ENCODE data around the gene SCG5. TPM values are rescaled to one million over a fixed set of nuclear protein-coding genes. Genes with fewer than 3 reads are reported as not detected.

The SCG5 gene
- total and polyA plus RNA-seq, 2 donors from 2014 or later: 1.3 to 1.6 TPM

DNA sequence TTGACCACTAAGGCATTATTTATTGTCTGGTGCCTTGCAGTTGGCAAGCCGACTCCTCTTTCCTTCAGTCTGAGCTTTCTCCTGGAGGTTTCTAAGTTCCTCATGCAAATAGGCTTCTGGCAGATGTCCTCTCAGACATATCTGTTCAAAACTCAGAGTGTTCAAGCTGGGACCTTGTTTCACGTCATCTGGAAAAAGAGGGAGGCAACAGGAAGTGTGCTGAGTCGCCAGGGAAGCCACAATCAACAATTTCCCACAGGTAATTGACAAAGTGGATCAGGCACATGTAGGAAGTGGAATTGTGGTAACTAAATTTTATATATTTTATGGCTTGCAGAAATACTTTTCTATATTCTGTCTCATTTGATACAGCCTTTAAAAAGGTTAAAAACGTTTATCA, 14.6 kb downstream of the SCG5 start:
- H3K9ac ChIP-seq (ENCODE audit: low read length in 3 of 3): no peak overlapping the region
- H3K9me3 ChIP-seq (ENCODE audit: control insufficient read depth in 2 of 3, insufficient read depth in 1 of 3, low read length in 3 of 3): no peaks in the 10 kb centered on the region
- no peak overlapping the region for H3K27ac ChIP-seq (ENCODE audit: low read depth in 2 of 2, low read length in 2 of 2)
- no peak overlapping the region for H3K4me3 ChIP-seq (ENCODE audit: low read length in 3 of 3)
- DNase-seq: no peak
- peaks cover 0 to 2% (median 0%) of the 10 kb centered on the region in 3 donors for H3K4me1 ChIP-seq (ENCODE audit: control insufficient read depth in 2 of 3, insufficient read depth in 2 of 3, low read depth in 1 of 3, low read length in 3 of 3)
- intact Hi-C loops (cut with DNase I): no loop called here
- H3K36me3 ChIP-seq (ENCODE audit: control insufficient read depth in 2 of 3, insufficient read depth in 3 of 3, low read length in 3 of 3): no peaks in the 10 kb centered on the region
- no peak for FAIRE-seq
- TF ChIP-seq, protein P1, sequence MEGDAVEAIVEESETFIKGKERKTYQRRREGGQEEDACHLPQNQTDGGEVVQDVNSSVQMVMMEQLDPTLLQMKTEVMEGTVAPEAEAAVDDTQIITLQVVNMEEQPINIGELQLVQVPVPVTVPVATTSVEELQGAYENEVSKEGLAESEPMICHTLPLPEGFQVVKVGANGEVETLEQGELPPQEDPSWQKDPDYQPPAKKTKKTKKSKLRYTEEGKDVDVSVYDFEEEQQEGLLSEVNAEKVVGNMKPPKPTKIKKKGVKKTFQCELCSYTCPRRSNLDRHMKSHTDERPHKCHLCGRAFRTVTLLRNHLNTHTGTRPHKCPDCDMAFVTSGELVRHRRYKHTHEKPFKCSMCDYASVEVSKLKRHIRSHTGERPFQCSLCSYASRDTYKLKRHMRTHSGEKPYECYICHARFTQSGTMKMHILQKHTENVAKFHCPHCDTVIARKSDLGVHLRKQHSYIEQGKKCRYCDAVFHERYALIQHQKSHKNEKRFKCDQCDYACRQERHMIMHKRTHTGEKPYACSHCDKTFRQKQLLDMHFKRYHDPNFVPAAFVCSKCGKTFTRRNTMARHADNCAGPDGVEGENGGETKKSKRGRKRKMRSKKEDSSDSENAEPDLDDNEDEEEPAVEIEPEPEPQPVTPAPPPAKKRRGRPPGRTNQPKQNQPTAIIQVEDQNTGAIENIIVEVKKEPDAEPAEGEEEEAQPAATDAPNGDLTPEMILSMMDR (IDR thresholded peaks at IDR 0.05; ENCODE audit: borderline replicate concordance, extremely low read depth, insufficient read depth): no peak
- no peaks in the 10 kb centered on the region for H3K27me3 ChIP-seq (ENCODE audit: control insufficient read depth, insufficient read depth, low read length)

DNA sequence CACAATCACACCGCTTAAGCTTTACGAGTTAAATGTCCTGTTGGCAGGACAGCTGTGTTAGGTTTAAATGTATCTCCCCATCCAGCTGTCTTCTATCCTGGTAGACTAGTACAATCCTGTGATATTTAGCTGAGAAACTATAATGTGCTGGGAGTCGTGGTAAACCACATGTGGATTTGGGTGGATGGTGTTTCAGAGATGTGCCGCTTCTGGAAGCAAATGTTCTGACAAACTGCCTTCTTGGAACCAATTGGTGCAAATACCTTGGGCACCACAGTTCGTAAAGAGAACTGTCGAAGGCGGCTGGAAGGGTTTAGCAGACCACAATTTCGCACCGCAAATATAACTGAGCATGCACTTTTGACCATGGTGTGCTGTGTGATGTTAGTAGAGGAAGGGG, 15.0 kb downstream of the SCG5 start:
- H3K27me3 ChIP-seq (ENCODE audit: control insufficient read depth, insufficient read depth, low read length): no peaks in the 10 kb centered on the region
- intact Hi-C loops (cut with DNase I): no loop called here
- TF ChIP-seq, protein P1 (IDR thresholded peaks at IDR 0.05; ENCODE audit: borderline replicate concordance, extremely low read depth, insufficient read depth): no peak
- H3K4me1 ChIP-seq (ENCODE audit: control insufficient read depth in 2 of 3, insufficient read depth in 2 of 3, low read depth in 1 of 3, low read length in 3 of 3): peaks cover 0 to 2% (median 0%) of the 10 kb centered on the region in 3 donors
- H3K9me3 ChIP-seq (ENCODE audit: control insufficient read depth in 2 of 3, insufficient read depth in 1 of 3, low read length in 3 of 3): no peaks in the 10 kb centered on the region
- no peaks in the 10 kb centered on the region for H3K36me3 ChIP-seq (ENCODE audit: control insufficient read depth in 2 of 3, insufficient read depth in 3 of 3, low read length in 3 of 3)
- FAIRE-seq: no peak
- no peak overlapping the region for H3K9ac ChIP-seq (ENCODE audit: low read length in 3 of 3)
- H3K27ac ChIP-seq (ENCODE audit: low read depth in 2 of 2, low read length in 2 of 2): no peak overlapping the region
- no peak overlapping the region for H3K4me3 ChIP-seq (ENCODE audit: low read length in 3 of 3)
- no peak for DNase-seq

DNA sequence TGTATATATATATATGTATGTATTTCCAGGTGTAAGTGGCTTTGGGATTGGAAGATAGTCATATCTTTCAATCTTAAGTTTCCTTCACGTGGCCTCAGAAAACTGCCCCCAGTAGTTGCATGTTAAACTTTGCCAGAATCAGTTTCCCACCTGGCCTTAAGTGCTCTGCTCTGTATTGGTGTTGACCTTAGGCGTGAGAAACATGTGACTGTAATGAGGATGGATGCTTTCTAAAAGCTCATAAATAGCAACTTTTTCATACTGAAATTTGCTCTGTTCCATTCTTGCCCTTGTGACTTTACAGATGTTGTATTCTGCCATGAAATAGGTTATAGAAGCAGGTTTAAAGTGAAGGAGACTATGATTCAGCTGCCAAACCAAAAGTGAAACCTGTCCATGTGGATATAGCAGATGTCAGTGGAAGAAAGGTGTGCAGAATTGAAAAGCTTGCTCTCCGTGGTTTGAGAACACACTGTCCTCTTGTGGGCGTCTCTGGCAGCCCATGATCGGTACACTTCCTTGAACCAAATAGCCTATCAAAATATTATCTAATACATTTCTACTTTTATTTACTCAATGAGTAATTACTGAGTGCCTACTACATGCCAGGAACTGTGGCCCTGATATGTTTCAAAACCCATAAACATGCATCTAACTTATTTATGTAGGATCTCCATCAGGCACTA, 15.8 kb downstream of the SCG5 start:
- peaks cover 0 to 2% (median 0%) of the 10 kb centered on the region in 3 donors for H3K4me1 ChIP-seq (ENCODE audit: control insufficient read depth in 2 of 3, insufficient read depth in 2 of 3, low read depth in 1 of 3, low read length in 3 of 3)
- no peak overlapping the region for H3K4me3 ChIP-seq (ENCODE audit: low read length in 3 of 3)
- no peak for DNase-seq
- no peak for FAIRE-seq
- H3K27me3 ChIP-seq (ENCODE audit: control insufficient read depth, insufficient read depth, low read length): no peaks in the 10 kb centered on the region
- H3K9ac ChIP-seq (ENCODE audit: low read length in 3 of 3): no peak overlapping the region
- intact Hi-C loops (cut with DNase I): no loop called here
- H3K36me3 ChIP-seq (ENCODE audit: control insufficient read depth in 2 of 3, insufficient read depth in 3 of 3, low read length in 3 of 3): no peaks in the 10 kb centered on the region
- TF ChIP-seq, protein P1 (IDR thresholded peaks at IDR 0.05; ENCODE audit: borderline replicate concordance, extremely low read depth, insufficient read depth): no peak
- H3K27ac ChIP-seq (ENCODE audit: low read depth in 2 of 2, low read length in 2 of 2): no peak overlapping the region
- H3K9me3 ChIP-seq (ENCODE audit: control insufficient read depth in 2 of 3, insufficient read depth in 1 of 3, low read length in 3 of 3): no peaks in the 10 kb centered on the region
